Ascending aorta (tissue), 2 donors: ENCODE data around the gene NANOS3. TPM values are rescaled to one million over a fixed set of nuclear protein-coding genes. Genes with fewer than 3 reads are reported as not detected.

Experiments
- DNase-seq, 2 donors: peaks; one replicate each; pipeline ENCODE4 v3.0.0-alpha.2; 2019; ENCODE audit warnings: low spot score in 2 of 2
- H3K27ac ChIP-seq, 2 donors: fragments of 200-600 bp; sonication (generic); one replicate each; pipeline ENCODE4 v1.5.1; 2016 to 2017; ENCODE audit warnings: mild to moderate bottlenecking in 1 of 2
- H3K27me3 ChIP-seq: fragments of 200-600 bp; sonication (generic); one replicate; pipeline ENCODE4 v1.5.1; 2017
- H3K36me3 ChIP-seq, 2 donors: fragments of 200-600 bp; sonication (generic); one replicate each; pipeline ENCODE4 v1.5.1; 2016
- H3K4me1 ChIP-seq, 2 donors: fragments of 200-600 bp; sonication (generic); one replicate each; pipeline ENCODE4 v1.5.1; 2016 to 2017; ENCODE audit warnings: mild to moderate bottlenecking in 1 of 2
- H3K4me3 ChIP-seq, 2 donors: fragments of 200-600 bp; sonication (generic); one replicate each; pipeline ENCODE4 v1.5.1; 2016 to 2017; ENCODE audit warnings: mild to moderate bottlenecking in 1 of 2
- H3K9me3 ChIP-seq, 2 donors: fragments of 200-600 bp; sonication (generic); one replicate each; pipeline ENCODE4 v1.5.1; 2016
- intact Hi-C: fragments of 100-400 bp; cut with DNase I; formaldehyde crosslinking; loops from one replicate; pipeline ENCODE4 v1.15.1; 2023
- total RNA-seq: library from RNA; depleted of rRNA; stranded (reverse); fragments of >200 nt; gene quantifications from one replicate; pipeline ENCODE4 v1.1.0, GENCODE V29; 2016
- TF ChIP-seq, protein P1 (sequence below), 3 experiments: fragments of 200-600 bp in 2 of 3; fragments of 450-650 bp in 1 of 3; sonication (generic) in 2 of 3; IDR thresholded peaks; one replicate each; pipeline ENCODE4 v1.5.1; 2016 to 2019; ENCODE audit warnings: antibody characterized with exemption in 3 of 3, mild to moderate bottlenecking in 1 of 3, moderate library complexity in 1 of 3

The NANOS3 gene
- total RNA-seq, 1 donor from 2014 or later, result not detected

DNA sequence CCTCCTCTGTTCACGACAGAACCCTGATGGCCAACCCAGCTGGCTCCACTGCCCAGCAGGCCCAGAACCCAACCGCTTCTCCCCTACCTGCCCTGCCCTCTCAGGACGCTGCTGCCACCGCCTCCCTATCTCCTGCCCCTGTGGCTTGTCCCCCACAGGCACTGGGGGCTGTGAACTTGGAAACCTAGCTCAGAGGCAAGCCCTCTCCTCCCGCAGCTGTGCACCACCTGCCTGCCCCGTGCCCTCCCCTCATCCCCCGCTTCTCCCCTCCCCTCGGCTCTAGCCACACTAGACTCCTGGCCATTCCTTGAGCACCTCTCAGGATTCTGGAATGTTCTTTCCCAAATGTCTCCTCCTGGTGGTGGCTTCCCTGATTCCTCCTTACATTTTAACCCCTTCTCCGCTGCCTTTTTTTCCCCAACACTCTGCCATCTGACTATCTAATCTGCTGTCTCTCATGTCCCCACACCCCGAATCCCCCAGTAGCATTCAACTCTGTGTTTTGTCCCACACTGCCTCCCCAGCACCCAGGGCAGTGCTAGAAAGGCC is 6.7 kb downstream of the NANOS3 start:
- TF ChIP-seq, protein P1, sequence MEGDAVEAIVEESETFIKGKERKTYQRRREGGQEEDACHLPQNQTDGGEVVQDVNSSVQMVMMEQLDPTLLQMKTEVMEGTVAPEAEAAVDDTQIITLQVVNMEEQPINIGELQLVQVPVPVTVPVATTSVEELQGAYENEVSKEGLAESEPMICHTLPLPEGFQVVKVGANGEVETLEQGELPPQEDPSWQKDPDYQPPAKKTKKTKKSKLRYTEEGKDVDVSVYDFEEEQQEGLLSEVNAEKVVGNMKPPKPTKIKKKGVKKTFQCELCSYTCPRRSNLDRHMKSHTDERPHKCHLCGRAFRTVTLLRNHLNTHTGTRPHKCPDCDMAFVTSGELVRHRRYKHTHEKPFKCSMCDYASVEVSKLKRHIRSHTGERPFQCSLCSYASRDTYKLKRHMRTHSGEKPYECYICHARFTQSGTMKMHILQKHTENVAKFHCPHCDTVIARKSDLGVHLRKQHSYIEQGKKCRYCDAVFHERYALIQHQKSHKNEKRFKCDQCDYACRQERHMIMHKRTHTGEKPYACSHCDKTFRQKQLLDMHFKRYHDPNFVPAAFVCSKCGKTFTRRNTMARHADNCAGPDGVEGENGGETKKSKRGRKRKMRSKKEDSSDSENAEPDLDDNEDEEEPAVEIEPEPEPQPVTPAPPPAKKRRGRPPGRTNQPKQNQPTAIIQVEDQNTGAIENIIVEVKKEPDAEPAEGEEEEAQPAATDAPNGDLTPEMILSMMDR (IDR thresholded peaks at IDR 0.05), result no peak
- Histone ChIP-seq H3K4me1 (peaks cover 6 to 13% of the 10 kb centered on the region in 2 donors), H3K4me3 (no peak overlapping the region), H3K36me3 (no peaks in the 10 kb centered on the region), H3K9me3 (no peaks in the 10 kb centered on the region), H3K27ac (no peak overlapping the region), H3K27me3 (no peaks in the 10 kb centered on the region)
- no peak for DNase-seq
- intact Hi-C loops, result no loop called here

DNA sequence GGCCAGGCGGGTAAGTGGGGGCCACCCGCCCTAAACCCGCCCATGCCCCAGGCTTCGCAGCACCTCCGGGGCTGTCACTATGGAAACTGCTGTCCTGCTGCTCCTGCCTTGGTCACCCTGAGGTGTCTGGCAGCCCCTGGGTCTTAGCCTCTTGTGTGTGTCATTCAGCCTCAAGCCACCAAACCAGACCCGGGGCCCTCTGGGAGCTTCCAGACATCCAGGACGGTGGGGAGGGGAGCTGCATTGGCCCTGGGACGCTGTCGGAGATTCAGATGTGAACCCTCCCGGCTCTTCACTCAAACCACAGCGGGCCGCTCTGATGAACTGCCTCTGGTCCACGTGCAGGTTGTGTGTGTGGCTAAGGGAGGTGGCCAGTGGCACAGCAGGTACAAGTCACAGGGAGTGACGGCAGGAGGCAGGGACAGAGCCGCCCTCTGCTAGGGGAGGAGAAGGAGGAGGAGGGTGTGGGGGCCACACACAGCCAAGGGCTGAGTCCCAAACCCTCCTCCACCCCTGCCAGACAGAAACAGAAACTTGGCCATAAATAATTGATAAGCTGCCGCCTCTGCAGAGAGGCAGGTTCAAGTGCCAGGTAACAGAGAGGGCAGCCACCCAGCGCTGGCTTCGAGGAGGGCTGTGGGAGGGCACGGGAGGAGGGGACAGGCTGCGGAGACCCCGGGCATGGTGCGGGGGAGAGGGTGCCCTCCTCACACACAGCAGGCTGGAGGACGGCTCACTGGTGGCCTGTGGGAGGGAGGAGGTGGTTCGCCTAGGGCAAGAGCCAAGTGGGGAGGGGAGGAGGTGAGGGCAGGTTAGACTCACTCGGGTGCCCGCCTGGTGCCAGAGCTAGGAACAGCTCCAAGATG is 8.0 kb downstream of the NANOS3 start:
- no peak for DNase-seq
- Histone ChIP-seq H3K27ac (no peak overlapping the region), H3K9me3 (no peaks in the 10 kb centered on the region), H3K4me3 (peak overlapping the region in 1 of 2 donors; percentile 4), H3K4me1 (peaks cover 0 to 5% of the 10 kb centered on the region in 2 donors), H3K27me3 (no peaks in the 10 kb centered on the region), H3K36me3 (no peaks in the 10 kb centered on the region)
- TF ChIP-seq, protein P1 (IDR thresholded peaks at IDR 0.05), result no peak
- intact Hi-C loops, result no loop called here

DNA sequence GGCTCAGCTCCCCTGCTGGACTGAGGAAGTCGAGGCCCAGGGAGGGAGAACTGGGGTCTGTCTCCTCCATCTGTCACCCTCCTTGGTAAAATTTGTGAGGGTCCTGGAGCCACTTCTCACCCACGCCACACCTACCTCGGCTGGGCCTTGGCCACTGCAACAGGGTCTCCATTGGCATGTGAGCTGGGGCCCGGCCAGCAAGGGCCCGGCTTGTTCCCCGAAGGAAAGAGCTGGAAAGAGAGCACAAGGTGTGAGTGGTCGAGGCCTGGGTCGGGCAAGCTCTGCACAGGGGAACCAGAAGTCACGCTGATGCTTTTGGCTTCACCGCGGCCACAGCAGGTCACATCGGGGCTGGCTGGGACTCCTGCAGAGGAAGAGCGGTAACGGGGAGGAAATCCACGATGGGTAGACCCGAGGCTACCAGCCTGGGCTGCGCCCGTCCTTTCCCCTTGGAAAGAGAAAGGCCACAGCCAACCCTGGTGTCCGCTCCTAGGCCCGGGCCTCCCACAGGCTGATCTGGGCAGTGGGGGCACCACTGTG is 9.0 kb downstream of the NANOS3 start:
- Histone ChIP-seq H3K4me1 (no peaks in the 10 kb centered on the region), H3K9me3 (no peaks in the 10 kb centered on the region), H3K27me3 (no peaks in the 10 kb centered on the region), H3K4me3 (no peak overlapping the region), H3K36me3 (no peaks in the 10 kb centered on the region), H3K27ac (no peak overlapping the region)
- DNase-seq, result no peak
- intact Hi-C loops, result no loop called here
- TF ChIP-seq, protein P1 (IDR thresholded peaks at IDR 0.05), result no peak

DNA sequence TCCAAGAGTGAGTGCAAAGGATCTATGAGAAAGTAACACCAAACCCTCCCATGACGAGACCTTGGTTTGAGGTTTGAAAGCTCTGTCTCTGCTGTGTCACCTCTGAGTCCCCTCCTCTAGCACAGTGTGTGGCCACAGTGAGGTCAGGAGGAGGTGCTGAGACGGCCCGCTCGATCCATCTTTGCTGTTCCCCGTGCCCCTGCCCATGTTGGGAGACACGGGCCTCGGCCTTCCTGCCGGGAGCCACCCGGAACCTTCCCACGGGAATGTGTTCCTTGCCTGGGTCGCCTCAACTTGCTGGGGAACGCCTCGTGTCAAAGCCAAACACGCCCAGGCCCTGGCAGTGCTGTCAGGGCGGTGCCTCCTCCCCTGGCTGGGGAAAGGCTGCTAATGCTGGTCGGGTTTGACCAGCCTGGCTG is 10.1 kb downstream of the NANOS3 start:
- Histone ChIP-seq H3K27me3 (no peaks in the 10 kb centered on the region), H3K4me3 (no peak overlapping the region), H3K36me3 (no peaks in the 10 kb centered on the region), H3K4me1 (no peaks in the 10 kb centered on the region), H3K27ac (no peak overlapping the region), H3K9me3 (no peaks in the 10 kb centered on the region)
- intact Hi-C loops, result no loop called here
- DNase-seq, result no peak
- TF ChIP-seq, protein P1 (IDR thresholded peaks at IDR 0.05), result no peak

DNA sequence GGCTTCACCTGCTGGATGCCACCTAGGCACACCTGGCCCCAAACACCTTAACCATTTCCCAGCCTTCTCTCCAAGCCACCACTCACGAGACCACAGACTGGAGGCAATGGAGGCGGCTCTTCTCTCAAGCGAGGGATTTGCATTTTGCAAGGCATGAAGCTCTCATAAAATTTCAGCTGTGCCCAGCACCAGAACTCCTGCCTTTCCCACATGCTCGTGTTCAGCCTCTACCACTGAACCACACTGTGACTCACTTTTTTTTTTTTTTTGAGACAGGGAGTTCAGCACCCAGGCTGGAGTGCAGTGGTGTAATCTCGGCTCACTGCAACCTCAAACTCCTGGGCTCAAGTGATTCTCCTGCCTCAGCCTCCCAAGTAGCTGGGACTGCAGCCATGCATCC is 10.6 kb downstream of the NANOS3 start:
- no peaks in the 10 kb centered on the region for H3K4me1 ChIP-seq
- H3K27ac ChIP-seq, result no peak overlapping the region
- DNase-seq, result no peak
- intact Hi-C loops, result no loop called here
- TF ChIP-seq, protein P1 (IDR thresholded peaks at IDR 0.05), result no peak
- H3K36me3 ChIP-seq, result no peaks in the 10 kb centered on the region
- no peaks in the 10 kb centered on the region for H3K9me3 ChIP-seq
- no peaks in the 10 kb centered on the region for H3K27me3 ChIP-seq
- no peak overlapping the region for H3K4me3 ChIP-seq
